NCI-H2196 treated with DMSO at 0.1 percent for 48 hours (cell line): ENCODE results near the gene FEZ2.

Experiments used
- DNase-seq: peaks from one replicate; lab custom pipeline; 2025; ENCODE audit not compliant: unreplicated experiment; lab: John Stamatoyannopoulos, UW

Gene FEZ2

GRCh38 chr2:36562973-36563532 lies 34.9 kb downstream of the FEZ2 start:
- DNase-seq = no peak

- no peak for DNase-seq
Observed at GRCh38 chr2:36562240-36562639, 35.7 kb downstream of the FEZ2 start.

GRCh38 chr2:36561237-36561944 lies 36.6 kb downstream of the FEZ2 start:
- no peak for DNase-seq

- no peak for DNase-seq
Observed at GRCh38 chr2:36560726-36561125, 37.2 kb downstream of the FEZ2 start.

- DNase-seq = no peak
Observed at GRCh38 chr2:36559221-36559942, 38.6 kb downstream of the FEZ2 start.

- no peak for DNase-seq
Observed at GRCh38 chr2:36556842-36557241, 41.1 kb downstream of the FEZ2 start.

- no peak for DNase-seq
Observed at GRCh38 chr2:36555789-36556188, 42.2 kb downstream of the FEZ2 start.

GRCh38 chr2:36554531-36554930 lies 43.4 kb downstream of the FEZ2 start:
- DNase-seq = no peak

- no peak for DNase-seq
Observed at GRCh38 chr2:36553683-36554082, 44.3 kb downstream of the FEZ2 start.

GRCh38 chr2:36550006-36550405 lies 48.0 kb downstream of the FEZ2 start:
- no peak for DNase-seq

- DNase-seq = no peak
Observed at GRCh38 chr2:36549165-36549574, 48.8 kb downstream of the FEZ2 start.

- DNase-seq = no peak
Observed at GRCh38 chr2:36547906-36548305, 50.1 kb downstream of the FEZ2 start.

- no peak for DNase-seq
Observed at GRCh38 chr2:36545871-36546416, 52.0 kb downstream of the FEZ2 start.

GRCh38 chr2:36544638-36545338 lies 53.2 kb downstream of the FEZ2 start:
- DNase-seq = no peak

GRCh38 chr2:36541891-36542595 lies 55.9 kb downstream of the FEZ2 start:
- DNase-seq = no peak

- DNase-seq = no peak
Observed at GRCh38 chr2:36540986-36541754, 56.8 kb downstream of the FEZ2 start.

- no peak for DNase-seq
Observed at GRCh38 chr2:36539631-36540030, 58.3 kb downstream of the FEZ2 start.

GRCh38 chr2:36538335-36538734 lies 59.6 kb downstream of the FEZ2 start:
- DNase-seq = peak; percentile 14

- DNase-seq = no peak
Observed at GRCh38 chr2:36536776-36537175, 61.2 kb downstream of the FEZ2 start.

GRCh38 chr2:36535099-36535498 lies 62.9 kb downstream of the FEZ2 start:
- DNase-seq = no peak
